H1 (cell line): Measurements from ENCODE around the gene SCAP.
"Not testable (repeated sequence)": the region's sequence is repeated elsewhere in the genome, so short reads cannot be mapped to it uniquely, and the experiment has no call there.

Experiments used
- BACH1 ChIP-seq: IDR thresholded peaks from 2 replicates; pipeline ENCODE4 v1.6.1; 2012; ENCODE audit warnings: low read length, improper control_type of control experiment
- CTCF ChIP-seq, 3 experiments: IDR thresholded peaks; 1 replicate in 2 of 3; 2 replicates in 1 of 3; pipeline versions ENCODE4 v1.5.1 to v1.6.1; 2011; ENCODE audit warnings: low read length in 3 of 3, mild to moderate bottlenecking in 3 of 3, inconsistent platforms in 2 of 3, low read depth in 1 of 3, moderate library complexity in 1 of 3; ENCODE audit not compliant: insufficient read depth in 1 of 3; ENCODE audit errors: control extremely low read depth in 1 of 3
- EZH2 ChIP-seq: fragments of 200-600 bp; sonication (generic); IDR thresholded peaks from 2 replicates; pipeline ENCODE4 v1.7.1; 2012; ENCODE audit warnings: low read depth, mild to moderate bottlenecking, moderate library complexity, low read length, inconsistent platforms; ENCODE audit not compliant: severe bottlenecking
- POLR2A ChIP-seq, 2 experiments: IDR thresholded peaks; 1 replicate in 1 of 2; 2 replicates in 1 of 2; pipeline ENCODE4 v1.6.1; 2011; ENCODE audit warnings: low read depth in 2 of 2, low read length in 2 of 2, mild to moderate bottlenecking in 2 of 2; ENCODE audit errors: control extremely low read depth in 1 of 2
- RXRA ChIP-seq: IDR thresholded peaks from 2 replicates; pipeline ENCODE4 v1.6.1; 2011; ENCODE audit warnings: low read depth, mild to moderate bottlenecking, low read length, moderate library complexity; ENCODE audit not compliant: insufficient read depth

- TF ChIP-seq POLR2A (IDR thresholded peaks at IDR 0.05; ENCODE audit: control extremely low read depth in 1 of 2, low read depth in 2 of 2, low read length in 2 of 2); EZH2; CTCF (IDR thresholded peaks at IDR 0.05; ENCODE audit: control extremely low read depth in 1 of 3, insufficient read depth in 1 of 3, low read depth in 1 of 3, low read length in 3 of 3); RXRA; BACH1: not testable (repeated sequence)
These were observed 105.7 kb downstream of the SCAP start for GRCh38 chr3:47370020-47370419.
